HCT116 (cell line): ENCODE data around the gene SH3TC1. TPM values are rescaled to one million over a fixed set of nuclear protein-coding genes. Genes with fewer than 3 reads are reported as not detected.

ENCODE experiments used
- ATAC-seq: fragments of 200-7000 bp; cut with Tn5 transposase; 2 replicates; pipeline ENCODE4 v1.9.1; 2020; ENCODE audit warnings: mild to moderate bottlenecking, moderate library complexity
- BruUV-seq: library from RNA; stranded (reverse); fragments of 400-500 nt; replicated peaks from 2 replicates; lab custom pipeline; 2021; lab: Mats Ljungman, UMichigan
- CTCF ChIA-PET: fragments of 300-600 bp; sonication (Branson Sonifier 250); formaldehyde crosslinking; loops from one replicate; lab custom pipeline; 2021; ENCODE audit warnings: antibody characterized with exemption; lab: Charles Lee
- POLR2A ChIA-PET: fragments of 300-600, 350-600 bp; sonication (Branson Sonifier 250); formaldehyde crosslinking; loops from one replicate; lab custom pipeline; 2021; ENCODE audit warnings: antibody characterized with exemption; lab: Charles Lee
- RAD21 ChIA-PET, 2 experiments: fragments of 300-600 bp; sonication (Branson Sonifier 250); formaldehyde crosslinking; loops; one replicate each; lab custom pipeline; 2023; ENCODE audit warnings: low total read pairs in 2 of 2; ENCODE audit not compliant: uncharacterized antibody in 2 of 2, unreplicated experiment in 2 of 2, low non-redundant PET in 1 of 2; lab: Charles Lee
- DNase-seq: peaks from one replicate; pipeline ENCODE4 v3.0.0-alpha.2; 2010; ENCODE audit warnings: low read depth, low spot score
- H2AFZ ChIP-seq: fragments of 200-600 bp; shearing (Covaris generic), sonication (generic); 2 replicates; pipeline ENCODE4 v1.6.1; 2017; ENCODE audit warnings: low read depth, mixed run types, mixed read lengths, antibody characterized with exemption, low read length; ENCODE audit not compliant: poor library complexity, severe bottlenecking
- H3K27ac ChIP-seq: 2 replicates; pipeline ENCODE4 v1.5.1; 2012; ENCODE audit warnings: low read depth, low read length
- H3K27me3 ChIP-seq: fragments of 200-600 bp; sonication (generic); 2 replicates; pipeline ENCODE4 v1.6.1; 2016; ENCODE audit warnings: mixed run types, low read length, mixed read lengths; ENCODE audit not compliant: insufficient read depth
- H3K36me3 ChIP-seq, 2 experiments: fragments of 200-500 bp in 1 of 2; fragments of 200-600 bp in 1 of 2; sonication (Bioruptor generic) in 1 of 2; sonication (generic) in 1 of 2; 2 replicates each; pipeline versions ENCODE4 v1.5.1 to v1.6.1; 2014 to 2016; ENCODE audit warnings: low read length in 2 of 2, inconsistent platforms in 1 of 2, mixed read lengths in 1 of 2, mixed run types in 1 of 2; ENCODE audit not compliant: insufficient read depth in 2 of 2, control insufficient read depth in 1 of 2
- H3K4me1 ChIP-seq, 2 experiments: fragments of 200-600 bp in 1 of 2; sonication (generic) in 1 of 2; 2 replicates each; pipeline versions ENCODE4 v1.5.1 to v1.6.1; 2012 to 2017; ENCODE audit warnings: low read length in 2 of 2, inconsistent platforms in 1 of 2, mild to moderate bottlenecking in 1 of 2, mixed read lengths in 1 of 2, mixed run types in 1 of 2, moderate library complexity in 1 of 2; ENCODE audit not compliant: insufficient read depth in 2 of 2, control insufficient read depth in 1 of 2
- H3K4me2 ChIP-seq: fragments of 200-600 bp; sonication (generic); 2 replicates; pipeline ENCODE4 v1.6.1; 2017; ENCODE audit warnings: mixed run types, low read length, mixed read lengths
- H3K4me3 ChIP-seq, 2 experiments: fragments of 200-600 bp in 1 of 2; sonication (generic) in 1 of 2; replicated peaks in 1 of 2; 2 replicates each; pipeline ENCODE4 v1.5.1; 2011 to 2016; ENCODE audit warnings: low read length in 2 of 2, control low read depth in 1 of 2, low read depth in 1 of 2, mild to moderate bottlenecking in 1 of 2, mixed read lengths in 1 of 2, mixed run types in 1 of 2
- H3K79me2 ChIP-seq: fragments of 200-600 bp; sonication (generic); 2 replicates; pipeline ENCODE4 v1.6.1; 2017; ENCODE audit warnings: mild to moderate bottlenecking, mixed run types, low read length, moderate library complexity, mixed read lengths; ENCODE audit not compliant: insufficient read depth
- H3K9ac ChIP-seq: fragments of 200-600 bp; sonication (generic); 2 replicates; pipeline ENCODE4 v1.6.1; 2016; ENCODE audit warnings: low read length, mixed read lengths
- H3K9me2 ChIP-seq: fragments of 200-600 bp; sonication (generic), shearing (Covaris generic); 2 replicates; pipeline ENCODE4 v1.6.1; 2017; ENCODE audit warnings: mixed run types, mild to moderate bottlenecking, moderate library complexity; ENCODE audit not compliant: insufficient read depth
- H3K9me3 ChIP-seq, 2 experiments: fragments of 200-500 bp in 1 of 2; fragments of 200-600 bp in 1 of 2; sonication (Bioruptor generic) in 1 of 2; sonication (generic) in 1 of 2; 2 replicates each; pipeline ENCODE4 v1.6.1; 2014 to 2017; ENCODE audit warnings: low read length in 2 of 2, mixed read lengths in 2 of 2, inconsistent platforms in 1 of 2, low read depth in 1 of 2, mild to moderate bottlenecking in 1 of 2, mixed run types in 1 of 2, moderate library complexity in 1 of 2; ENCODE audit not compliant: control insufficient read depth in 1 of 2, insufficient read depth in 1 of 2
- H4K20me1 ChIP-seq: fragments of 200-600 bp; sonication (generic), shearing (Covaris generic); 2 replicates; pipeline ENCODE4 v1.6.1; 2017; ENCODE audit warnings: mixed run types, mild to moderate bottlenecking, moderate library complexity; ENCODE audit not compliant: insufficient read depth
- CBX3 ChIP-seq: IDR thresholded peaks from 2 replicates; pipeline ENCODE4 v1.6.1; 2012; ENCODE audit warnings: low read depth
- EGR1 ChIP-seq: IDR thresholded peaks from 2 replicates; pipeline ENCODE4 v1.6.1; 2012; ENCODE audit warnings: low read depth
- ELF1 ChIP-seq: IDR thresholded peaks from 2 replicates; pipeline ENCODE4 v1.6.1; 2012; ENCODE audit warnings: low read depth, borderline replicate concordance
- FOSL1 ChIP-seq: IDR thresholded peaks from 2 replicates; pipeline ENCODE4 v1.6.1; 2012; ENCODE audit warnings: low read depth
- JUND ChIP-seq: IDR thresholded peaks from 2 replicates; pipeline ENCODE4 v1.6.1; 2012
- POLR2A ChIP-seq: IDR thresholded peaks from 2 replicates; pipeline ENCODE4 v1.7.0; 2011; ENCODE audit warnings: borderline replicate concordance; ENCODE audit not compliant: insufficient read depth, insufficient read length; ENCODE audit errors: extremely low read depth
- POLR2AphosphoS5 ChIP-seq: IDR thresholded peaks from 2 replicates; pipeline ENCODE4 v1.6.1; 2011; ENCODE audit warnings: mild to moderate bottlenecking, low read depth, low read length, moderate library complexity
- RAD21 ChIP-seq: IDR thresholded peaks from 2 replicates; pipeline ENCODE4 v1.6.1; 2012; ENCODE audit warnings: low read depth, mild to moderate bottlenecking
- SIN3A ChIP-seq: IDR thresholded peaks from 2 replicates; pipeline ENCODE4 v1.6.1; 2012; ENCODE audit warnings: low read depth
- SRF ChIP-seq: IDR thresholded peaks from 2 replicates; pipeline ENCODE4 v1.6.1; 2012; ENCODE audit warnings: low read depth
- TCF7L2 ChIP-seq: IDR thresholded peaks from 2 replicates; pipeline ENCODE4 v1.7.0; 2011; ENCODE audit warnings: borderline replicate concordance, inconsistent platforms; ENCODE audit not compliant: insufficient read depth, insufficient read length; ENCODE audit errors: extremely low read depth
- YY1 ChIP-seq: IDR thresholded peaks from 2 replicates; pipeline ENCODE4 v1.6.1; 2011; ENCODE audit warnings: low read length, low read depth, moderate library complexity, mild to moderate bottlenecking; ENCODE audit not compliant: insufficient replicate concordance; ENCODE audit errors: extremely low read depth
- ZNF274 ChIP-seq: fragments of 200-500 bp; sonication (Bioruptor generic); IDR thresholded peaks from 2 replicates; pipeline ENCODE4 v1.6.1; 2014; ENCODE audit warnings: mild to moderate bottlenecking, low read depth, low read length, inconsistent platforms
- intact Hi-C: fragments of 100-400 bp; cut with micrococcal nuclease; formaldehyde crosslinking; loops from 2 replicates; pipeline ENCODE4 v1.10.0; 2022
- total RNA-seq: library from RNA; stranded (reverse); gene quantifications from one replicate; pipeline ENCODE4 v1.2.1, GENCODE V29; 2021; ENCODE audit not compliant: unreplicated experiment
- TF ChIP-seq, protein P1 (sequence below): IDR thresholded peaks from 2 replicates; pipeline ENCODE4 v1.6.1; 2012
- TF ChIP-seq, protein P2 (sequence below): IDR thresholded peaks from 2 replicates; pipeline ENCODE4 v1.6.1; 2011; ENCODE audit warnings: mild to moderate bottlenecking, low read length, moderate library complexity; ENCODE audit not compliant: insufficient replicate concordance; ENCODE audit errors: extremely low read depth
- TF ChIP-seq, protein P3 (sequence below): IDR thresholded peaks from 2 replicates; pipeline ENCODE4 v1.6.1; 2012

The SH3TC1 gene
- total RNA-seq, 1 experiment from 2014 or later, result 12.5 TPM

DNA sequence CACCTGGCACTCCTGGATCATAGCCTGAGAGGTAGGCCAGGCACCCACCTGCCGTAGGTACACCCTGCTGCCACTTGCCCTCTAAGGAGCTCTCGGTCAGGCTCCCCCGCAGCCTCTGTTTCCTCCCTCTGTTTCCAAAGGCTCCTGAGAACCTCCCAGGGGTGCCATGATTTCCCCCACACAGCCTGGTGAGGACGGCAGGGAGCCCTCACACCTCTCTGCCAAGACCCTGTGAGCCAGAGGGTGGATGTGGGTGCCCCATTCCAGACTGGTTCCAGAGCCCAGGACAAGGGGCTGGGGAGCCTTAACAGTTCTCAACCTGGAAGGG, 38.9 kb upstream of the SH3TC1 start:
- Histone ChIP-seq H3K4me3 (no peak overlapping the region), H3K9me3 (no peaks in the 10 kb centered on the region), H4K20me1 (no peaks in the 10 kb centered on the region), H3K27me3 (no peaks in the 10 kb centered on the region)
- POLR2A ChIA-PET, result no interaction called here
- TF ChIP-seq SRF (no peak), YY1 (no peak), POLR2AphosphoS5 (no peak), CBX3 (no peak), EGR1 (no peak), RAD21 (no peak), TCF7L2 (no peak), POLR2A (no peak), ZNF274 (no peak), JUND (no peak), FOSL1 (no peak), ELF1 (no peak), SIN3A (no peak)
- TF ChIP-seq, protein P1, sequence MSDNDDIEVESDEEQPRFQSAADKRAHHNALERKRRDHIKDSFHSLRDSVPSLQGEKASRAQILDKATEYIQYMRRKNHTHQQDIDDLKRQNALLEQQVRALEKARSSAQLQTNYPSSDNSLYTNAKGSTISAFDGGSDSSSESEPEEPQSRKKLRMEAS, result no peak
- TF ChIP-seq, protein P2, sequence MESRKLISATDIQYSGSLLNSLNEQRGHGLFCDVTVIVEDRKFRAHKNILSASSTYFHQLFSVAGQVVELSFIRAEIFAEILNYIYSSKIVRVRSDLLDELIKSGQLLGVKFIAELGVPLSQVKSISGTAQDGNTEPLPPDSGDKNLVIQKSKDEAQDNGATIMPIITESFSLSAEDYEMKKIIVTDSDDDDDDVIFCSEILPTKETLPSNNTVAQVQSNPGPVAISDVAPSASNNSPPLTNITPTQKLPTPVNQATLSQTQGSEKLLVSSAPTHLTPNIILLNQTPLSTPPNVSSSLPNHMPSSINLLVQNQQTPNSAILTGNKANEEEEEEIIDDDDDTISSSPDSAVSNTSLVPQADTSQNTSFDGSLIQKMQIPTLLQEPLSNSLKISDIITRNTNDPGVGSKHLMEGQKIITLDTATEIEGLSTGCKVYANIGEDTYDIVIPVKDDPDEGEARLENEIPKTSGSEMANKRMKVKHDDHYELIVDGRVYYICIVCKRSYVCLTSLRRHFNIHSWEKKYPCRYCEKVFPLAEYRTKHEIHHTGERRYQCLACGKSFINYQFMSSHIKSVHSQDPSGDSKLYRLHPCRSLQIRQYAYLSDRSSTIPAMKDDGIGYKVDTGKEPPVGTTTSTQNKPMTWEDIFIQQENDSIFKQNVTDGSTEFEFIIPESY, result no peak
- TF ChIP-seq, protein P3, sequence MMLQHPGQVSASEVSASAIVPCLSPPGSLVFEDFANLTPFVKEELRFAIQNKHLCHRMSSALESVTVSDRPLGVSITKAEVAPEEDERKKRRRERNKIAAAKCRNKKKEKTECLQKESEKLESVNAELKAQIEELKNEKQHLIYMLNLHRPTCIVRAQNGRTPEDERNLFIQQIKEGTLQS, result no peak
- TF ChIP-seq, all 23 proteins: peak for 0
- Histone ChIP-seq H3K9me2 (no peaks in the 10 kb centered on the region), H2AFZ (no peak overlapping the region), H3K36me3 (no peaks in the 10 kb centered on the region), H3K9ac (no peak overlapping the region), H3K79me2 (no peaks in the 10 kb centered on the region), H3K27ac (no peak overlapping the region), H3K4me1 (peaks cover 12 to 38% of the 10 kb centered on the region in 2 experiments), H3K4me2 (no peak overlapping the region)
- intact Hi-C loops, result no loop called here
- ChIA-PET CTCF (no interaction called here), RAD21 (no interaction called here)
- ATAC-seq, result no peak
- BruUV-seq, result no TSS peak
- DNase-seq, result no peak
